ENCODE measurements around the gene DYNLL2.
A peak's percentile ranks its signal among the peaks of the same experiment; 100 is the strongest.
"Not testable (repeated sequence)": the region's sequence is repeated elsewhere in the genome, so short reads cannot be mapped to it uniquely, and the experiment has no call there.

Gene DYNLL2

GRCh38 chr17:58073266-58073665 is 10.0 kb upstream of the DYNLL2 start:
- not testable (repeated sequence) for DNase-seq

- DNase-seq = not testable (repeated sequence)
These were observed 8.8 kb upstream of the DYNLL2 start for GRCh38 chr17:58074406-58074805.

DNA sequence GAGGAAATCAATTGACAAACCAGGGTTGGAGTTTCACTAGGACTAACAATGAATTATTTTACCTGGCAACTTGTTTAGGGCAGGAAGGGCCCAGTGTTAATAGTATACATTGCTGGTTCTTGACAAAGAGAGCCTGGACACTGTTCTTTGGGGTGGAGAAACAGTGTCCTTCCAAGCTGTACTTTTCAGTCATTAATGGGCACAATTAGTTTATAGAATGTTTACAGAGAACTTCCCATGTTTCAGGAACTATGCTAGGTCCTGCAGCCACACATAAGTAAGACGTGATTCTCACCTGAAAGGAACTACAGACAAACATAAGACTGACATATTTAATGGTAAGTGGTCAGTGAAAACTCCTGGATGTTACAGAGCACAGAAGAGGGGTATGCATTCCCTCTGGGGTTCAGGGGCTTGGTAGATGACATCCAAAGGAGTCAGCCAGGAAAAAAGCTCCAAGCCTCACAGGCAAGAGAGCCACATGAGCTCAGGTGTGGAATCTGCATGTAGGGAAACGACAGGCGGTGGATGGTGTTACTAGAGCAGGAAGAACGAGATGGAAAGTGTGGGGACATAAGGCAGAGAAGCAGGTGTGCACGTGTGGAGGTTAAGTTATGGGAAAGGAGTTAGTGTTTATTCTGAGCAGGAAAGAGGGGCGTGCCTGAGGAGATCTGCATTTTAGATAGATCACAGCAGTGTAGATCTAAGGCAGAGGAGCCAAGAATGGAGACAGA is 3.8 kb upstream of the DYNLL2 start:
- DNase-seq = no peak

DNA sequence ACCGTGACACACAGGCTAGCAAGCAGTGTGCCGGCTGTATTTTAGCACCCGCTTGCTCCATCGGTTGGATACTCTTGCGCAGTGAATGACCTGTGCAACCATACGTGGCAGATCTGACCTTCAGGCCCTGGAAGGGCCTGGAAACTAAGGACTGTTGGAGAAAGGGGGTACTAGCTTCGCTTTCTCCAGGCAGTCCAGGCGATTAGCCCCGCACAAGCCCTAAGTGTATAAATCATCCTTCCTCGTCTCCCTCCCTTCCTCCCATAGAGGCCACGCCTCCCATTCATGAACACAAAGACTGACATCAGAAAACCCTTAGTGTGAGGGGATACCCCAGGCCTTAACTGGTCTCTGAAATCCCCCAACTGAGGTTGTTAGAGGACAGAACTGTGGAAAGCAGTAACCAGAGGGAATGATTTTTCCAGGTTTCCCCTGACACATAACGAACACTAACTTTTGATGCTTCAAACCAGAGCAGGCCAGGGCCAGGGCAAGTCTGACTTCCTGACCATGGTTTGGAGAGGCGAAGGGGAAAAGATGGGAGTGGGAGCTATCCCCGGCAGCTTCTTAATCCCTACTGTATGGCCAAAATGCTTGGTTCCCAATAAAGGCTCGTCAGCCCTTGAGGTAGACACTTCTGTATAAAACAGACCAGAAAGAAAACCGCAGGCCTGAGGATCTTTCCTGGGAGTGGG is 1.4 kb upstream of the DYNLL2 start:
- DNase-seq = no peak

- DNase-seq = no peak
These were observed 814 bp upstream of the DYNLL2 start for GRCh38 chr17:58082341-58082869.

DNA sequence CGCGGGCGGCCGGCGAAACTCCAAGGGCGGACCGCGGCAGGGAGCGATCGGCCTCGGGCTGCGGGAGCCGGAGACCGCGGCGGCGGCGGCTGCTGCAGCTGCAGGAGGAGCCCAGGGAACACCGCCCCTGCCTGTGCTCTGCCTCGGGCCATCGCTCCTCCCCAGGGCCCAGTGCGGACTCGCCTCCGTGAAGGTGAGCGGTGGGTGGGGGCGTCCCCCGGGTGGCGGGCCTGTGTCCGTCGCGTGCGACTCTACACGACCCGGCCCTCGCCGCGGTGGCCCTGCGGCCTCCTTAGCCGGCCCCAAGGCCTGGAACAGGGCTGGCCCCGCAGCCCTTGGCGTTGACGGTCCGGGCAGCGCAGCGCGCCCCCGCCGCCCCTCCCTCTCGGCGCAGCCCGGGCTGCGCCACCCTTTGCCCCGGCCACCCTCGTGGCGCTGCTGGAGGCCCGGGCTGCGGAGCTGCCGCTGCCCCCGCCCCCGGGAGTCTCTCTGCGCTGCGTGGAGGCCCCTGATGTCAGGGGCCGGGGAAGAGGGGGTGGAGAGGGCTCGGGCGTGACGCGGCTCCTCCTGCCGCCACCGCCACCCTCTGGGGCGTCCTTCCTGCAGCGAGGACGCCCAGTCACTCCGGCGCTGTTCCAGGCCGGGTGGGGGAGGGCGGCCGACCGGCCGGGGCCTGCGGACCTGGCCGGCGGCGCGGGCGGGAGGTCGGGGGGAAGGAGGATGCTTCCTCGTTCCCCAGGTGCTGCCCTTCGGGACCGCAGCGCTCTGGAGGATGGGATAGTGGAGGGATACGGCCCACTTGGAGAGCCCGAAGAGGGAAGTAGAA is 485 bp downstream of the DYNLL2 start:
- peak; percentile 64 for DNase-seq

DNA sequence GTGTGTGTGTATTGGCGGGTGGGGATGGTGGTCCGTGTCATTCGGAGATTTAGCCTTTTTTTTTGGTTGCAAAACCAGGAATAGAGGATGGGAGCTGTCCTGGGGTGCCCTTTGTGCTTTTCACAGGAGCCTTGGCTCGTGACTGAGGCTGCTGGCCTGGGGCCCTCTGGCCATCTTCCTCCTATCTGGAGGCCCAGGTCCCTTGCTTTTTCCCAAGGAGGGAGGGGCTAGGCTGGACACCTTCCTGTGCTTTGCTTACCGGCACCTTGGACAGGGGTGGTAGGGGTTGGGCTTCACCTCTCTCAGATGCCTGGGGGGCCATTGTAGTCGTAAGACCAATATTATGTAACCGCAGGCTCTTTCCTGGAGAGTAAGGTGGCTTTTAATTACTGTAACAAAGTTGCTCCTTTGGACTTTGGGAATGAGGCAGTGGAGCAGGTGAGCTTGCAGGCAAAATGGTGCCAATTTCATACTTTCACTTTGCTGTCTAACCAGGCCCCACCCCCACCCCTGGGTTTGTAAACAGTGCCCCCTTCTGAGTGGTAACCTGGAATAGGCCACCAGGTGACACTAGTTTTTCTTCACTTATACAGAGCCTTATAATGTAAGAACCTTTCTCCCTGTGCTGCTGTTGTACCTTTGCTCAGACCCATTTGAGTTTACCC is 1.2 kb downstream of the DYNLL2 start:
- peak; percentile 60 for DNase-seq

- DNase-seq = no peak
These were observed 2.0 kb downstream of the DYNLL2 start for GRCh38 chr17:58085039-58085715.

DNA sequence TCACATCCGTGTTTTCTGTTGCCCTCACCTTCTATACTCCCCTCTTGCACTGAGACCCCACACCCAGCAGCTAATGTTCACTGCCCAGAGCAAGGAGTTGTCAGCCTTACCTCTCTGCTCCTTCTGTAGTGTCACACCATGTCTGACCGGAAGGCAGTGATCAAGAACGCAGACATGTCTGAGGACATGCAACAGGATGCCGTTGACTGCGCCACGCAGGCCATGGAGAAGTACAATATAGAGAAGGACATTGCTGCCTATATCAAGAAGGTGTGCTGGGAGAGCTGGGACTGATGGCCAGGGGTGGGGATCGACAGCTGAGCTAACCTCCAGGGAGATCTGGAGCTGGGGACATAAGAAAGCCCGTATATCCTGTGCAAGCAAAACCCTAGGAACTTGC is 3.7 kb downstream of the DYNLL2 start:
- DNase-seq = no peak

DNA sequence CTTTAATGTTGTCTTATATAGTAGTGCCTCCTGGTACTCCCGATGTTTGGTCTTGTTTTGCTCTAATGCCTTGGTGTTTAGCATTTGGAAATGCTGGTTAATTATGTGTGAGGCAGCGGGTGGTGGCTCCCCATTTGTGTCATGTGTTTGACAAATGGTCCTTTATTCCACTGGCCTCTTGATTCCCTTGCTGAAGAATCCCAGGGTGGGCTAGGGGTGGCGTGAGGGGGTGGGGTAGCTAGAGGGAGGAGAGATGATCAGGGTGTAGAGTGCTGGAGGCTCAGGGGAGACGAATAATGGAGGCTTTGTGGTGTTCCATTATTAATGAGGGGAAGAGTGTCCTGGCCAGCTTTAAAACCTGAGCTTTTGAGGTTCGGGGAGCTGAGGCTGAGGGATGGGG is 5.4 kb downstream of the DYNLL2 start:
- DNase-seq = no peak

DNA sequence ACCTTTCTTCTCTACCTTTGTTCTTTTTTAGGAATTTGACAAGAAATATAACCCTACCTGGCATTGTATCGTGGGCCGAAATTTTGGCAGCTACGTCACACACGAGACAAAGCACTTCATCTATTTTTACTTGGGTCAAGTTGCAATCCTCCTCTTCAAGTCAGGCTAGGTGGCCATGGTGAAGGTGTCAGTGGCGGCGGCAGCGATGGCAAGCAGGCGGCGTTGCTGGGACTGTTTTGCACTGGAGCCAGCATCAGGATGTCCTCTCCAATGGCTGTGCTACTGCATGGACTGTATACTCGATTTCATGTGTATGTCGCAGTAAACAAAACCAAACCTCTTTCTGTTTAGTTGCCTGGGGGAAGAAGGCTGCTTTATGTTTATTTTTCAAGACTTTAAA is 5.9 kb downstream of the DYNLL2 start:
- DNase-seq = no peak

- no peak for DNase-seq
These were observed 7.9 kb downstream of the DYNLL2 start for GRCh38 chr17:58091024-58091567.

DNA sequence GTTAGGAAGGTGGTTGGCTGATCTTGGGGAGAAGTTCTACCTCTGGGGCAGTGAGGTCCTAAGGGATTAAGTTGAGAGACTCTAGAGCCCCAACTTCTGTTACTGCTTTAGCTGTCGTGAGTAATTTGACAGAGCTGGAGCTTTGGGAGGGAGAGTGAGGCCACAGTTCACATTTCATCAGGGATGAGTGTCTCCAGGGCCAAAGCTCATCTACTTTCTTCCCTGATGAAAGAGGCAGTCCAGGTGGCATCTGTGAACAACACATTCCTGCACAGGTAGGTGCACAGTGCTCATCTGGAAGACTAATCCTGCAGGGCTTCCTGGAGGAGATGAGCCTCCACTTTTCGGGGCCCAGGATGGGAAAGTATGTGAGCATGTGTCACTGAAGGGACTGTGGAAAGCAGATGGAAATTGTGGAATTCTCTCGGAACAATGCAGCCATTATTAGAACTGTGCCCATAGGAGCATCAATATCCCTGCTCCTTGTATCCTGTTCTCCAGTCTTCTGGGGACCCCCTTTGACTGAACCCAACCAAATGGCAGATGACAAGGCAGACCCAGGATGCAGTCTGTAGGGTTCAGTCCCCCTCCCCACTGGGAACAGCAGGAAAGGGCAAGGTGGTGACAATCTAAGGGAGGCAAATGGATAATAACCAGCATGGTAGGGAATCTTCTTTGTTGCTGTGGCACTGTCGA is 9.0 kb downstream of the DYNLL2 start:
- DNase-seq = no peak

- no peak for DNase-seq
These were observed 9.7 kb downstream of the DYNLL2 start for GRCh38 chr17:58092797-58093385.

DNA sequence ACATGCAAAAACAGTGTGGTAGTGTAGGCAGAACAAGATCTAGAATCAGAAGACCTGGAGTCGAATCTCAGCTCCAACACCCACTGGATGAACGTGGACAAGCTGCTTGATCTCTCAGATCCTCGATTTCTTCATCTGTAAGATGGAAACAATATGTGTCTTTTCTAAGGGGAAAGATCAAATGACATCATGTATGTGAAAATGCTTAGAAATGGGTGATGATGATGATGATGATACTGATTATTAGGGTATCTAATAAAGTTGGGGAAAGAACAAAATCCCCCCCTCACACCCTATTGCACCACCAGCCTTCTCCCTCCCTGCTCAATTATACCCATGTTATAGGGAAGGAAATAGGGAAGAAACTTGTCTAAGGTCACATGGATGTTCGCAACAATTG is 10.9 kb downstream of the DYNLL2 start:
- no peak for DNase-seq

- no peak for DNase-seq
These were observed 13.7 kb downstream of the DYNLL2 start for GRCh38 chr17:58096892-58097291.

DNA sequence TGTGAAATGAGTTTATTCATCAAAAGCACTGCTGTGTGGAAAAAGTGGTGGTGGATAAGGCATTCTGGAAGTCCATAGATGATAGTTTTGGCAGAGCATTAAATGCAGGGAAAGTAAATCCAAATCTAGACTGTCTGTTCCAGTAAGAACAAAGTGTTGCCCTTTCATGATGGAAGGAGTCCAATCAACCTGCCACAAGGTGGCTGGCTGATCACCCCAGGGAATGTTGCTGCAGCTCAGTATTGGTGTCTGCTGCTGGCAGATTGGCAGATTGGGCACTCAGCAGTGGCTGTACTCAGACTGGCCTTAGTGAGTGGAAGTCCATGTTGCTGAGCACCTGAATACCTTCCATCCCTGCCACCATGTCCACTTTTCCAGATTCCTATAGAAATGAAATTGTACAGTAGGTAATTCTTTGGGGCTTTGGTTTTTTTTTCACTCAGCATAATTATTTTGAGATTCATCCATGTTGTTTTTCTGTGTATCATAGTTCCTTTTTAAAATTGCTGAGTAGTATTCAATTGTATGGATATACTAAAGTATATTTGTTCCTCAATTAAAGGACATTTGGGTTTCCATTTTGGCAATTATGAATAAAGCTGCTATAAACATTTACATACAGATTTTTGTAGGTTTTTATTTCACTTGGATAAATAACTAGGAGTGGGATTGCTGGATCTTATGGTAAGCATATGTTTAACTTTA is 14.3 kb downstream of the DYNLL2 start:
- DNase-seq = no peak

DNA sequence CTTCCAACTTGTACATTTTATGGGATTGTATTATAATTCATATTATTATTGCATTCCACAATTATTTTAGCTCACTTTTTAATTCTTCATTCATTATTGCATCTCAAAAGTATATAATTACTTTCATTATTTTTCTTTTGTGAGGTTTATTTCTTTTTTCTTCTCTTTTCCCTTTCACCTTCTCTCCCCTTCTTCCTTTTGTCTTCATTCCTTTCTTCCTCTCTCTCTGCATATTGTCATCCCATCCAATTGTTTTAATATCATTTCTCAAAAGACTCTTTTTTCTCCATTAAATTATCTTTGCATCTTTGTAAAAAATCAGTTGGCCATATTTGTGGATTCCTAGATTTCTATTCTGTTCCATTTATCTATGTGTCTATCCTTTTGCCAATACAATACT is 17.3 kb downstream of the DYNLL2 start:
- DNase-seq = no peak

DNA sequence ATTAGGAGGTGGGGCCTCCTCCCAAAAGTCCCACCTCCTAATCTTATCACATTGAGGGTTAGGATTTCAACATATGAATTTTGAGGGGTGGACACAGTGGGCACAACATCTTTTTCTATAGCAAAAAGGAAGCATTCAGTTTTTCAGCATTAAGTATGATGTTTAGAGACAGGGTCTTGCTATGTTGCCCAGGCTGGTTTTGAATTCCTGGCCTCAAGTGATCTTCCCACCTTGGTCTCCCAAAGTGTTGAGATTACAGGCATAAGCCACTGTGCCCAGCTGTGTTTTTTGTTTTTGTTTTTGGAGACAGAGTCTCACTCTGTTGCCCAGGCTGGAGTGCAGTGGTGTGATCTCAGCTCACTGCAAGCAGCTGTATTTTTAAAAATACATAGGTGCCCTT is 18.7 kb downstream of the DYNLL2 start:
- DNase-seq = not testable (repeated sequence)

- DNase-seq = no peak
These were observed 21.9 kb downstream of the DYNLL2 start for GRCh38 chr17:58105093-58105492.

Data from NCI-H146 (cell line).